ENCODE results near the gene PRADC1.
"Not testable (repeated sequence)": the region's sequence is repeated elsewhere in the genome, so short reads cannot be mapped to it uniquely, and the experiment has no call there.

PRADC1 gene

GRCh38 chr2:73233154-73233931 is at the start of gene PRADC1:
PRADC1 (minus strand) TSS chr2:73233239; CDS start chr2:73233160, 79 bp downstream.
- peak; percentile 86 to 100 (median 99) for DNase-seq

- DNase-seq: no peak
Observed at GRCh38 chr2:73281244-73281643, 48.2 kb upstream of the PRADC1 start.

- DNase-seq: no peak
Observed at GRCh38 chr2:73279852-73280251, 46.8 kb upstream of the PRADC1 start.

- no peak for DNase-seq
Observed at GRCh38 chr2:73272270-73272669, 39.2 kb upstream of the PRADC1 start.

GRCh38 chr2:73269686-73270465 is 36.8 kb upstream of the PRADC1 start:
- DNase-seq: no peak

GRCh38 chr2:73268830-73269685 is 36.0 kb upstream of the PRADC1 start:
- DNase-seq: peak in 8 of 58 donors; percentile 11 to 39 (median 26)

- no peak for DNase-seq
Observed at GRCh38 chr2:73268366-73268829, 35.4 kb upstream of the PRADC1 start.

- no peak for DNase-seq
Observed at GRCh38 chr2:73267008-73267407, 34.0 kb upstream of the PRADC1 start.

- peak in 24 of 58 donors; percentile 15 to 79 (median 40) for DNase-seq
Observed at GRCh38 chr2:73266061-73266901, 33.2 kb upstream of the PRADC1 start.

- DNase-seq: no peak
Observed at GRCh38 chr2:73265298-73266060, 32.4 kb upstream of the PRADC1 start.

GRCh38 chr2:73264783-73265182 is 31.7 kb upstream of the PRADC1 start:
- DNase-seq: no peak

- DNase-seq: no peak
Observed at GRCh38 chr2:73264332-73264606, 31.2 kb upstream of the PRADC1 start.

GRCh38 chr2:73263540-73264331 is 30.7 kb upstream of the PRADC1 start:
- DNase-seq: no peak

- not testable (repeated sequence) for DNase-seq
Observed at GRCh38 chr2:73262691-73263429, 29.8 kb upstream of the PRADC1 start.

- DNase-seq: no peak
Observed at GRCh38 chr2:73262108-73262651, 29.1 kb upstream of the PRADC1 start.

- DNase-seq: peak in 13 of 58 donors; percentile 6 to 51 (median 27)
Observed at GRCh38 chr2:73260338-73260984, 27.4 kb upstream of the PRADC1 start.

- no peak for DNase-seq
Observed at GRCh38 chr2:73259704-73260337, 26.8 kb upstream of the PRADC1 start.
